Spleen (tissue), 11 donors: ENCODE data around the gene COL9A2. TPM values are rescaled to one million over a fixed set of nuclear protein-coding genes. Genes with fewer than 3 reads are reported as not detected.

ENCODE experiments used
- DNase-seq: peaks from one replicate; pipeline ENCODE4 v3.0.0-alpha.2; 2020
- H3K27ac ChIP-seq, 8 donors: fragments of 200-600 bp; sonication (generic) in 7 of 8; 1 replicate in 4 of 8; 2 replicates in 4 of 8; pipeline versions ENCODE4 v1.5.0 to v1.8.0; 2016 to 2021; ENCODE audit warnings: inconsistent platforms in 4 of 8, mild to moderate bottlenecking in 4 of 8, moderate library complexity in 1 of 8
- H3K27me3 ChIP-seq, 7 donors: fragments of 200-600 bp; sonication (generic) in 6 of 7; replicated peaks in 1 of 7; 1 replicate in 4 of 7; 2 replicates in 3 of 7; pipeline versions ENCODE4 v1.5.0 to v1.8.0; 2016 to 2021; ENCODE audit warnings: inconsistent platforms in 3 of 7, mild to moderate bottlenecking in 1 of 7
- H3K36me3 ChIP-seq, 6 donors: fragments of 200-600 bp; sonication (generic) in 5 of 6; 1 replicate in 4 of 6; 2 replicates in 2 of 6; pipeline versions ENCODE4 v1.5.0 to v1.8.0; 2016 to 2021; ENCODE audit warnings: inconsistent platforms in 2 of 6
- H3K4me1 ChIP-seq, 6 donors: fragments of 200-600 bp; sonication (generic) in 5 of 6; 1 replicate in 3 of 6; 2 replicates in 3 of 6; pipeline versions ENCODE4 v1.5.0 to v1.8.0; 2016 to 2021; ENCODE audit warnings: inconsistent platforms in 3 of 6
- H3K4me3 ChIP-seq, 8 donors: fragments of 200-600 bp; sonication (generic) in 7 of 8; 1 replicate in 4 of 8; 2 replicates in 4 of 8; pipeline versions ENCODE4 v1.5.0 to v1.8.0; 2016 to 2021; ENCODE audit warnings: inconsistent platforms in 4 of 8, mild to moderate bottlenecking in 4 of 8, moderate library complexity in 2 of 8
- H3K9me3 ChIP-seq, 8 donors: fragments of 200-600 bp; sonication (generic) in 7 of 8; 1 replicate in 4 of 8; 2 replicates in 4 of 8; pipeline versions ENCODE4 v1.5.0 to v1.8.0; 2016 to 2021; ENCODE audit warnings: inconsistent platforms in 4 of 8
- CTCF ChIP-seq, 11 experiments: fragments of 200-600 bp in 7 of 11; fragments of 450-650 bp in 4 of 11; sonication (generic) in 4 of 11; IDR thresholded peaks in 8 of 11; conservative IDR thresholded peaks in 3 of 11; 1 replicate in 7 of 11; 2 replicates in 4 of 11; pipeline versions ENCODE4 v1.4.0 to v1.8.0; 2016 to 2021; ENCODE audit warnings: antibody characterized with exemption in 11 of 11, inconsistent platforms in 4 of 11, mild to moderate bottlenecking in 1 of 11
- POLR2A ChIP-seq, 3 donors: fragments of 450-650 bp; IDR thresholded peaks; one replicate each; pipeline ENCODE4 v1.5.1; 2017; ENCODE audit warnings: antibody characterized with exemption in 3 of 3, mild to moderate bottlenecking in 1 of 3
- POLR2AphosphoS5 ChIP-seq, 3 donors: sonication (generic); formaldehyde crosslinking; IDR thresholded peaks; one replicate each; pipeline ENCODE4 v1.5.1; 2017; ENCODE audit warnings: antibody characterized with exemption in 3 of 3
- WGBS, 5 donors: extraction: QIAGEN DNeasy Blood & Tissue Kit in 3 of 5; methylation state at CpG; one replicate each; pipeline versions ENCODE4 v1.1.5 to v1.1.7; 2013 to 2018; 5-methylcytosine and 5-hydroxymethylcytosine counted together
- intact Hi-C: fragments of 100-400 bp; cut with DNase I; formaldehyde crosslinking; loops from one replicate; pipeline ENCODE4 v1.15.0; 2023; ENCODE audit warnings: low total_unique reads
- polyA plus RNA-seq, 3 donors: library from polyadenylated mRNA; stranded (reverse); fragments of 200-250 nt; gene quantifications; one replicate each; pipeline ENCODE4 v1.2.1, GENCODE V29; 2013
- total RNA-seq, 7 donors: library from RNA; depleted of rRNA in 3 of 7; stranded (reverse); fragments of >200 nt in 3 of 7; fragmentation: NEBNext Ultra II Directional in 4 of 7; extraction: Animal tissue kit (Norgen Biotek cat#: 25700) in 4 of 7; gene quantifications; one replicate each; pipeline versions ENCODE4 v1.1.0 to v1.2.1, GENCODE V29; 2016 to 2021
- donor health status: healthy with polysubstance abuse.
- donor health status: DM: no; HTN: no; CAD: no; lungs with moderate emphysema.
- donor health status: DM: no; HTN: no; CAD: no.
- donor health status: Bipolar disorder and iron deficiency.
- donor health status: healthy.
- donor health status: DM: no; HTN: no; CAD: no.
- donor health status: DM: yes; HTN: yes; CAD: no.

Gene COL9A2
- total and polyA plus RNA-seq, 10 donors: 3.1 to 17.8 (median 7.8) TPM

GRCh38 chr1:40272653-40273213 lies 44.4 kb downstream of the COL9A2 start:
- Histone ChIP-seq H3K9me3 (no peaks in the 10 kb centered on the region), H3K27me3 (no peaks in the 10 kb centered on the region), H3K4me1 (no peaks in the 10 kb centered on the region), H3K27ac (no peak overlapping the region), H3K36me3 (peaks cover 0 to 100% (median 77%) of the 10 kb centered on the region in 6 donors), H3K4me3 (no peak overlapping the region)
- no peak for TF ChIP-seq POLR2AphosphoS5 (IDR thresholded peaks at IDR 0.05)
- 80 to 92% (median 91%) methylated on average over 3 of the region's 3 CpGs for WGBS, 5 donors
- no peak for DNase-seq
- intact Hi-C loops: no loop called here

- Histone ChIP-seq H3K27me3 (no peaks in the 10 kb centered on the region), H3K36me3 (peaks cover 0 to 100% (median 69%) of the 10 kb centered on the region in 6 donors), H3K4me1 (no peaks in the 10 kb centered on the region), H3K4me3 (no peak overlapping the region), H3K27ac (no peak overlapping the region), H3K9me3 (no peaks in the 10 kb centered on the region)
- 34 to 67% (median 58%) methylated on average over 3 of the region's 3 CpGs for WGBS, 5 donors
- no peak for DNase-seq
- TF ChIP-seq POLR2A (IDR thresholded peaks at IDR 0.05): no peak
- no peak for TF ChIP-seq CTCF (IDR thresholded peaks at IDR 0.05 in 8 of 11, conservative IDR thresholded peaks at IDR 0.05 in 3 of 11)
- no peak for TF ChIP-seq POLR2AphosphoS5 (IDR thresholded peaks at IDR 0.05)
- intact Hi-C loops: no loop called here
Observed at GRCh38 chr1:40270152-40270834, 46.8 kb downstream of the COL9A2 start.

GRCh38 chr1:40268211-40268610 lies 48.9 kb downstream of the COL9A2 start:
- no peak overlapping the region for H3K4me3 ChIP-seq
- DNase-seq: no peak
- H3K9me3 ChIP-seq: no peaks in the 10 kb centered on the region
- TF ChIP-seq POLR2AphosphoS5 (IDR thresholded peaks at IDR 0.05) (no peak), CTCF (IDR thresholded peaks at IDR 0.05 in 8 of 11, conservative IDR thresholded peaks at IDR 0.05 in 3 of 11) (no peak), POLR2A (IDR thresholded peaks at IDR 0.05) (no peak)
- peaks cover 0 to 13% (median 5%) of the 10 kb centered on the region in 6 donors for H3K4me1 ChIP-seq
- no peak overlapping the region for H3K27ac ChIP-seq
- H3K27me3 ChIP-seq: no peaks in the 10 kb centered on the region
- intact Hi-C loops: no loop called here
- peaks cover 0 to 100% (median 71%) of the 10 kb centered on the region in 6 donors for H3K36me3 ChIP-seq

DNA sequence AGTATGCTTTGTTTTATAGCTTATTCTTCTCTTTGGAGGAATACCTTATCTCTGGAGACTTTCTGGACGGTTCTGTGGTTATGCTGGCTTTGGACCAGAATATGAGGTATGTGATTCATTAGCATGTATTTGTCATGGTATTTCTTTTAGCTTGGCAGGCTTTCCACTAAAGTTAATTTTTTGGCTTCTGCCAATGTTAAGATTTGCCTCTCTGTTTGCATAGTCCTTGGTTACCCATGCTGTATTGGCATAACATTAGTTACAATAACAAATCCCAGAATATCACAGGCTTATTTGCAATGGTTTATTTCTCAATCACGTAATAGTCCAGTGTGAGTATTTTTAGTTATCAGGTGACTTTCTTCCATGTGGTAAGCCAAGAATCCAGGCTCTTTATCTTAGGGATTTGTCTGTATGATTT lies 49.3 kb downstream of the COL9A2 start:
- no peak overlapping the region for H3K27ac ChIP-seq
- no peaks in the 10 kb centered on the region for H3K27me3 ChIP-seq
- intact Hi-C loops: no loop called here
- TF ChIP-seq POLR2A (IDR thresholded peaks at IDR 0.05) (no peak), CTCF (IDR thresholded peaks at IDR 0.05 in 8 of 11, conservative IDR thresholded peaks at IDR 0.05 in 3 of 11) (no peak), POLR2AphosphoS5 (IDR thresholded peaks at IDR 0.05) (no peak)
- WGBS, 5 donors: 82 to 91% (median 90%) methylated on average over 2 of the region's 2 CpGs
- DNase-seq: no peak
- no peaks in the 10 kb centered on the region for H3K9me3 ChIP-seq
- H3K4me1 ChIP-seq: peaks cover 0 to 18% (median 9%) of the 10 kb centered on the region in 6 donors
- peaks cover 0 to 100% (median 72%) of the 10 kb centered on the region in 6 donors for H3K36me3 ChIP-seq
- H3K4me3 ChIP-seq: no peak overlapping the region
